Peyer's patch (tissue), 4 donors: ENCODE results near the gene APEH. TPM values are rescaled to one million over a fixed set of nuclear protein-coding genes. Genes with fewer than 3 reads are reported as not detected.
"Not testable (repeated sequence)": the region's sequence is repeated elsewhere in the genome, so short reads cannot be mapped to it uniquely, and the experiment has no call there.

Experiments
- DNase-seq, 3 donors: peaks; one replicate each; pipeline ENCODE4 v3.0.0-alpha.2; 2017 to 2019
- H3K27ac ChIP-seq, 4 donors: fragments of 200-600 bp; sonication (generic); one replicate each; pipeline ENCODE4 v1.5.1; 2016 to 2019
- H3K27me3 ChIP-seq, 2 donors: fragments of 200-600 bp; sonication (generic); one replicate each; pipeline ENCODE4 v1.5.1; 2019
- H3K36me3 ChIP-seq, 3 donors: fragments of 200-600 bp; sonication (generic); one replicate each; pipeline ENCODE4 v1.5.1; 2016 to 2019
- H3K4me1 ChIP-seq, 4 donors: fragments of 200-600 bp; sonication (generic); one replicate each; pipeline ENCODE4 v1.5.1; 2016 to 2019
- H3K4me3 ChIP-seq, 4 donors: fragments of 200-600 bp; sonication (generic); 1 replicate in 3 of 4; 2 replicates in 1 of 4; pipeline ENCODE4 v1.5.1; 2016 to 2019; ENCODE audit warnings: mild to moderate bottlenecking in 1 of 4
- H3K9me3 ChIP-seq, 4 donors: fragments of 200-600 bp; sonication (generic); one replicate each; pipeline ENCODE4 v1.5.1; 2016 to 2019; ENCODE audit warnings: mild to moderate bottlenecking in 1 of 4
- CTCF ChIP-seq, 6 experiments: fragments of 450-650 bp in 4 of 6; fragments of 200-600 bp in 2 of 6; sonication (generic) in 1 of 6; IDR thresholded peaks; one replicate each; pipeline ENCODE4 v1.5.1; 2017 to 2019; ENCODE audit warnings: antibody characterized with exemption in 6 of 6, mild to moderate bottlenecking in 3 of 6, moderate library complexity in 1 of 6
- POLR2A ChIP-seq, 2 donors: fragments of 450-650 bp; IDR thresholded peaks; one replicate each; pipeline ENCODE4 v1.5.1; 2017; ENCODE audit warnings: antibody characterized with exemption in 2 of 2, mild to moderate bottlenecking in 2 of 2, moderate library complexity in 2 of 2
- total RNA-seq, 4 donors: library from RNA; depleted of rRNA; stranded (reverse); fragments of >200 nt; gene quantifications; one replicate each; pipeline ENCODE4 v1.1.0, GENCODE V29; 2016

Gene APEH
- total RNA-seq, 4 donors from 2014 or later: 99.0 to 170 (median 119) TPM

DNA sequence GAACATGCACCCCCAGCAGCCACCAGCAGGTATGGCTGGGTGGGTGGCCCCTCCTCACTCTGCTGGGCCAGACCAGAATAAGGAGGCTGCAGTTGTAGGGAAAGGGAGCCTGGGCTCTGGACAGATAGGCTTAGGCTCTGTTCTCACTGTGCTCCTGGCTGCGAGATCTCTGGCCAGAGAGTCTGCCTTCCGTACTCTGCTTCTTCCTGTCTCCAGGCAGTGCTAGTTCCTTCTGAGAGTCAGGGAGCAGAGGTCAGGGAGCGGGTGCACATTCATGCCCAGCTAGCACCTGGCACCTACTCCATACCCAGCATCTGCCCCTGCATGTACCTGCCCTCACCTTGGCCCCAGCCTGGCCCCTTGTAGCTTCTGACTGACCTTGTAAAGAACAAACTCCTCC, 17.3 kb downstream of the APEH start:
- not testable (repeated sequence) for H3K27me3 ChIP-seq, H3K9me3 ChIP-seq, H3K36me3 ChIP-seq
- Histone ChIP-seq H3K4me1 (peaks cover 0 to 39% (median 7%) of the 10 kb centered on the region in 4 donors), H3K27ac (peak overlapping the region in 2 of 4 donors; percentile 56 to 59), H3K4me3 (peak overlapping the region in 1 of 4 donors; percentile 25)
- peak in 2 of 3 donors; percentile 69 to 84 for DNase-seq

GRCh38 chr3:49694409-49695070, 20.4 kb downstream of the APEH start:
- not testable (repeated sequence) for H3K27ac ChIP-seq, DNase-seq, H3K4me3 ChIP-seq, H3K27me3 ChIP-seq, H3K9me3 ChIP-seq
- H3K36me3 ChIP-seq: peaks cover 0 to 20% (median 0%) of the 10 kb centered on the region in 3 donors
- H3K4me1 ChIP-seq: peaks cover 0 to 22% (median 6%) of the 10 kb centered on the region in 4 donors

GRCh38 chr3:49695350-49696015, 21.3 kb downstream of the APEH start:
- not testable (repeated sequence) for H3K4me3 ChIP-seq, H3K27me3 ChIP-seq, H3K27ac ChIP-seq, DNase-seq, H3K9me3 ChIP-seq
- Histone ChIP-seq H3K4me1 (peaks cover 0 to 16% (median 3%) of the 10 kb centered on the region in 4 donors), H3K36me3 (peaks cover 0 to 28% (median 0%) of the 10 kb centered on the region in 3 donors)

- DNase-seq: no peak
- no peak for TF ChIP-seq CTCF (IDR thresholded peaks at IDR 0.05)
- no peak for TF ChIP-seq POLR2A (IDR thresholded peaks at IDR 0.05)
Observed at GRCh38 chr3:49699281-49699979, 25.3 kb downstream of the APEH start.

GRCh38 chr3:49700014-49700413, 25.9 kb downstream of the APEH start:
- Histone ChIP-seq H3K4me1 (no peaks in the 10 kb centered on the region), H3K27me3 (no peaks in the 10 kb centered on the region), H3K4me3 (no peak overlapping the region), H3K9me3 (no peaks in the 10 kb centered on the region), H3K36me3 (peaks cover 0 to 70% (median 0%) of the 10 kb centered on the region in 3 donors), H3K27ac (no peak overlapping the region)
- DNase-seq: no peak
- TF ChIP-seq POLR2A (IDR thresholded peaks at IDR 0.05) (no peak), CTCF (IDR thresholded peaks at IDR 0.05) (no peak)

More at GRCh38 chr3:49699281-49699979, 25.3 kb downstream of the APEH start:
- H3K9me3 ChIP-seq: no peaks in the 10 kb centered on the region
- no peak overlapping the region for H3K4me3 ChIP-seq
- H3K27ac ChIP-seq: no peak overlapping the region
- H3K4me1 ChIP-seq: no peaks in the 10 kb centered on the region
- no peaks in the 10 kb centered on the region for H3K27me3 ChIP-seq
- H3K36me3 ChIP-seq: peaks cover 0 to 65% (median 0%) of the 10 kb centered on the region in 3 donors

DNA sequence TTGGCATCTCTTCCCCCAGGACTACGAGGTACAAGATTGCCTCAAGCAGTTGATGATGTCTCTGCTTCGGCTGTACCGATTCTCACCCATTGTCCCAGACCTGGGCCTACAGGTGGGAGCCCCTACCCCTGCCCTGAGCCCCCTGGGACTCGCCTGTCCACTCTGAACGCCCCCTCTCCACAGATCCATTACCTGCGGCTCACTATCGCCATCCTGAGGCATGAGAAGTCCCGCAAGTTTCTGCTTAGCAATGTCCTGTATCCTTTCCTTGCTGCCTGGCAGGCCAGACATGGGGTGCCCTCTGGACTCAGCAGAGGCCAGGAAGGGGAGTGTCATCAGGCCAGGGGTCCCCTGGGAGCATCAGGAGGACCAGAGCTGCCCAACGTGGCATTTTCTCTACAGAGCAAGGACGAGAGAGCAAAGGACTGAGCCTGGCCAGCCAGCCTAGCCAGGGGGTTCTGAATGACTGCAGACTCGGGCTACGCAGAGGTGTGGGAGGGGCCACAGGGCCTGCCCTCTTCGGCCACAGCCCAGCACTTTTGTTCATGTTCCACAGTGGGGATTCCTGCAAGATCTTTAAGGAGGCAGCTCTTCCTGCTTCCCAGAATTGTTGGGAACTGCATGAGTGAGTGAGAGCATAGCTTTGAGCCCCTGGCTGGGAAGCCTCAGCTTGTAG, 26.4 kb downstream of the APEH start:
- no peaks in the 10 kb centered on the region for H3K27me3 ChIP-seq
- H3K9me3 ChIP-seq: no peaks in the 10 kb centered on the region
- no peak for DNase-seq
- H3K36me3 ChIP-seq: peaks cover 0 to 76% (median 0%) of the 10 kb centered on the region in 3 donors
- no peak for TF ChIP-seq CTCF (IDR thresholded peaks at IDR 0.05)
- TF ChIP-seq POLR2A (IDR thresholded peaks at IDR 0.05): no peak
- no peaks in the 10 kb centered on the region for H3K4me1 ChIP-seq
- no peak overlapping the region for H3K4me3 ChIP-seq
- H3K27ac ChIP-seq: no peak overlapping the region
